KMS-11 (cell line): ENCODE measurements around the gene ORAI1.

Experiments used
- H2AFZ ChIP-seq: fragments of 200-600 bp; sonication (generic); 2 replicates; pipeline ENCODE4 v1.6.1; 2016; ENCODE audit warnings: antibody characterized with exemption, mixed run types, low read depth
- H3K27ac ChIP-seq: fragments of 200-600 bp; sonication (generic); 2 replicates; pipeline ENCODE4 v1.6.1; 2016; ENCODE audit warnings: mild to moderate bottlenecking, mixed run types
- H3K27me3 ChIP-seq: fragments of 200-600 bp; sonication (generic); 2 replicates; pipeline ENCODE4 v1.6.1; 2017; ENCODE audit warnings: mild to moderate bottlenecking, low read depth, mixed run types, moderate library complexity; ENCODE audit not compliant: insufficient read depth
- H3K36me3 ChIP-seq: fragments of 200-600 bp; sonication (generic); 2 replicates; pipeline ENCODE4 v1.6.1; 2017; ENCODE audit warnings: mild to moderate bottlenecking, mixed run types; ENCODE audit not compliant: insufficient read depth
- H3K4me1 ChIP-seq: fragments of 200-600 bp; sonication (generic); 2 replicates; pipeline ENCODE4 v1.6.1; 2016; ENCODE audit warnings: mild to moderate bottlenecking, low read depth, mixed run types; ENCODE audit not compliant: poor library complexity, severe bottlenecking
- H3K4me2 ChIP-seq: fragments of 200-600 bp; sonication (generic); 2 replicates; pipeline ENCODE4 v1.7.0; 2016; ENCODE audit warnings: mild to moderate bottlenecking, mixed run types
- H3K4me3 ChIP-seq: fragments of 200-600 bp; sonication (generic); IDR thresholded peaks from 2 replicates; pipeline ENCODE4 v1.6.1; 2017; ENCODE audit warnings: low read depth, low read length, mixed read lengths; ENCODE audit not compliant: insufficient read depth
- H3K79me2 ChIP-seq: fragments of 200-600 bp; sonication (generic); 2 replicates; pipeline ENCODE4 v1.6.1; 2016; ENCODE audit warnings: low read depth, mixed run types; ENCODE audit not compliant: insufficient read depth
- H3K9ac ChIP-seq: fragments of 200-600 bp; sonication (generic); 2 replicates; pipeline ENCODE4 v1.6.1; 2016; ENCODE audit warnings: mild to moderate bottlenecking, mixed run types
- H4K20me1 ChIP-seq: fragments of 200-600 bp; sonication (generic); 2 replicates; pipeline ENCODE4 v1.6.1; 2016; ENCODE audit warnings: mild to moderate bottlenecking, mixed run types; ENCODE audit not compliant: insufficient read depth
- TF ChIP-seq, protein P1 (sequence below): fragments of 200-600 bp; sonication (generic); conservative IDR thresholded peaks from 2 replicates; pipeline ENCODE4 v1.6.1; 2017; ENCODE audit warnings: low read depth, mild to moderate bottlenecking, antibody characterized with exemption, low read length, moderate library complexity, mixed read lengths

The ORAI1 gene

DNA sequence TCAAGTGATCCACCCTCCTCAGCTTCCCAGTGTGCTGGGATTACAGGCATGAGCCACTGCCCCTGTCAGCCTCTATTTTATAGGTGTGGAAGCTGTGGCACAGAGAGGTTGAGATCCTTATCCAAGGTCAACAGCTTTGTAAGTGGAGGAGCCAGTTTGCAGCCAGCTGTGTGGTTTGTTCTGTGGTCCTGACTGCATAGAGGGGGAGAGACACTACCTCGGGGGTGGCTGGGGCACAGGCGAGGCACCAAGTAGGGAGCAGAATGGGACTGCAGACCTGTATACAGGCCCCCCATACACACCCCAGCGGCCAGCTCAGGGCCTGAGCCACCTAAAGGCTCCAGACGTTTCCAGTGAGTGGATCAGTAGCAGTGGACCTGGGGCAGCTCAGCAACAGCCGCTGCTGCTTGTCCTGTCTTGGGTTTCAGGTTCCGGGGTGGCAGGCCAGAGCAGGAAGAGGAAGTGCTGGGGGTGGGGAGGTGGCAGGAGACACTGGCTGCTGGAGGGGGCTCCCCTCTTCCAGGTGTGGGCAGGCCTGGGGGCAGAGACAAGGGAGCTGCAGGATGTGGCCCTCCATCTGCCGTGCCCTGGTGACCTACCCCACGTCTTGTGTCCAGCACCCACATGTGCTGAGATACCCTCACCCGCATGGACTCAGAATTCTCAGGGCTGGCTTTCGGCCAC is 11.0 kb downstream of the ORAI1 start:
- TF ChIP-seq, protein P1, sequence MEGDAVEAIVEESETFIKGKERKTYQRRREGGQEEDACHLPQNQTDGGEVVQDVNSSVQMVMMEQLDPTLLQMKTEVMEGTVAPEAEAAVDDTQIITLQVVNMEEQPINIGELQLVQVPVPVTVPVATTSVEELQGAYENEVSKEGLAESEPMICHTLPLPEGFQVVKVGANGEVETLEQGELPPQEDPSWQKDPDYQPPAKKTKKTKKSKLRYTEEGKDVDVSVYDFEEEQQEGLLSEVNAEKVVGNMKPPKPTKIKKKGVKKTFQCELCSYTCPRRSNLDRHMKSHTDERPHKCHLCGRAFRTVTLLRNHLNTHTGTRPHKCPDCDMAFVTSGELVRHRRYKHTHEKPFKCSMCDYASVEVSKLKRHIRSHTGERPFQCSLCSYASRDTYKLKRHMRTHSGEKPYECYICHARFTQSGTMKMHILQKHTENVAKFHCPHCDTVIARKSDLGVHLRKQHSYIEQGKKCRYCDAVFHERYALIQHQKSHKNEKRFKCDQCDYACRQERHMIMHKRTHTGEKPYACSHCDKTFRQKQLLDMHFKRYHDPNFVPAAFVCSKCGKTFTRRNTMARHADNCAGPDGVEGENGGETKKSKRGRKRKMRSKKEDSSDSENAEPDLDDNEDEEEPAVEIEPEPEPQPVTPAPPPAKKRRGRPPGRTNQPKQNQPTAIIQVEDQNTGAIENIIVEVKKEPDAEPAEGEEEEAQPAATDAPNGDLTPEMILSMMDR = no peak
- Histone ChIP-seq H3K27ac (no peak overlapping the region), H3K79me2 (no peaks in the 10 kb centered on the region), H3K27me3 (no peaks in the 10 kb centered on the region), H3K4me1 (no peaks in the 10 kb centered on the region), H3K9ac (no peak overlapping the region), H2AFZ (no peak overlapping the region), H3K4me3 (no peak overlapping the region), H3K4me2 (no peak overlapping the region), H3K36me3 (no peaks in the 10 kb centered on the region), H4K20me1 (no peaks in the 10 kb centered on the region)

DNA sequence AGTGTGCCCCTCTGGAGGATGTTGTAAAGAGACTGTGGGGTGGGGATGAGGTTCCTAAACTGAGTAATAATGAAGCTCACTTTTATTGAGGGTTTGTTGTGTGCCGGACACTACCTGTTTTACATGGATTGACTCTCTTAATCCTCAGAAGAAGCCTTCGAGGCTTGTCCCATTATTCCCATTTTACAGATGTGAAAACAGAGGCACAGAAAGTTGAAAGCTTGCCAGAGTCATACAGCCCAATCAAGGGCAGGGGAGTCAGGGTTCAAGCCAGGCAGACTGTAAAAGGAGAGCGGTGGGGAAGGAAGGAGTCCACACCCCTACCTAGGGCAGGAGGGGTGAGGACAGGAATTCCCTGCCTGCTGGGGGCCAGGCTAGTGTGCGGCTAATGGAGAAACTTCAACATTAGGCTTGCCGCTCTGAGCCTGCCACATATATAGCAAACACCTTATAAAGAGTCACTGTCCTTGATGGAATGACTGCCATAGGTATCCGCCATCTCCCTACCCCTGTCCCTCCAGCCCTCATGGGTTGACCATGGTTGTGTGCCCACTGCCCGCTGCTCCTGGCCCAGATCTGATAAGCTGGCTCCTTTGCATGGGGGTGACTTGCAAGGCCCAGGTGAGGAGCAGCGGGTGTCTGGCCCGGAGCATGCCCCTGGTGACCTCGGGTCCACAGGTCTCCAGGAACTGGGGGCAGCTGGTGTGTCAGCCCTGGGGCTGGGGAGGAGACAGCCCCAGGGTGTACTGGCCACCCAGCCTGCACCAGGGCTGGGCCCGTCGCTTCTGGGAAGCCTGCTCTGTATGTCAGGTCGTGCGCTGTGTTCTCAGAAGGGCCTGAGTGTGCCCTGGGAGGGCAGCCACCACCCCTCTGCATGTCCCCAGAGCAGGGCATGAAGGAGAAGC is 12.2 kb downstream of the ORAI1 start:
- H3K4me1 ChIP-seq = no peaks in the 10 kb centered on the region
- no peaks in the 10 kb centered on the region for H3K36me3 ChIP-seq
- H2AFZ ChIP-seq = no peak overlapping the region
- H3K9ac ChIP-seq = no peak overlapping the region
- no peaks in the 10 kb centered on the region for H3K27me3 ChIP-seq
- no peaks in the 10 kb centered on the region for H3K79me2 ChIP-seq
- TF ChIP-seq, protein P1 = no peak
- H3K27ac ChIP-seq = no peak overlapping the region
- H3K4me2 ChIP-seq = no peak overlapping the region
- no peak overlapping the region for H3K4me3 ChIP-seq
- H4K20me1 ChIP-seq = no peaks in the 10 kb centered on the region

DNA sequence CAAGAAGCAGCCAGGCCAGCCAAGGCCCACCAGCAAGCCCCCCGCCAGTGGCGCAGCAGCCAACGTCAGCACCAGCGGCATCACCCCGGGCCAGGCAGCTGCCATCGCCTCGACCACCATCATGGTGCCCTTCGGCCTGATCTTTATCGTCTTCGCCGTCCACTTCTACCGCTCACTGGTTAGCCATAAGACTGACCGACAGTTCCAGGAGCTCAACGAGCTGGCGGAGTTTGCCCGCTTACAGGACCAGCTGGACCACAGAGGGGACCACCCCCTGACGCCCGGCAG is 15.0 kb downstream of the ORAI1 start:
- TF ChIP-seq, protein P1 = no peak
- Histone ChIP-seq H3K27ac (no peak overlapping the region), H3K4me2 (no peak overlapping the region), H2AFZ (no peak overlapping the region), H3K4me3 (no peak overlapping the region), H3K4me1 (no peaks in the 10 kb centered on the region), H3K79me2 (no peaks in the 10 kb centered on the region), H3K9ac (no peak overlapping the region), H3K27me3 (no peaks in the 10 kb centered on the region), H4K20me1 (no peaks in the 10 kb centered on the region), H3K36me3 (no peaks in the 10 kb centered on the region)

DNA sequence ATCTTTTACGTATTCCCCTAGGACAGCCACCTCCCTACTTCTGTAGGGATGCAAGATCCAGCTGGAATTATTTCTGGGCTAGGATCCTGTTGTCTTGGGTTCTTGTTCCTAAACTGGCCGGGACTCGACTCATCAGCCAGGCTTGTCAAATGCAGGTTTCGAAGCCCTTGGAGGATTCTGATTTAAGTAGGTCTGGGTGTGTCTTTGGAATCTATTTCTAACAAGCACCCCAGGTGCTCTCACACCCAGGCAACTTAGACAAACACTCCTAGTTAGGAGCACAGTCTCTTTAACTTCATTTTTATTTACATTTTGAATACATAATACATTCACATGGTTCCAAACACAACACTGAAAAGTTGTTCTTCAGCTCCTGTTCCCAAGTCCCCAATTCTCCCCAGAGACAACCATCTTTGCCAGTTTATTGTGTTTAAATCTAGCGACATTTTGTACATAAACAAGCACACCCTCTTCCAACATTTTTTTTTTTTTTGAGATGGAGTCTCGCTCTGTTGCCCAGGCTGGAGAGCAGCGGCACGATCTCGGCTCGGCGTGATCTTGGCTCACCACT is 22.2 kb downstream of the ORAI1 start:
- Histone ChIP-seq H3K9ac (no peak overlapping the region), H3K4me2 (no peak overlapping the region), H3K4me1 (peaks cover 28% of the 10 kb centered on the region), H3K27me3 (no peaks in the 10 kb centered on the region), H4K20me1 (no peaks in the 10 kb centered on the region), H3K4me3 (no peak overlapping the region), H3K27ac (no peak overlapping the region), H3K36me3 (no peaks in the 10 kb centered on the region), H2AFZ (no peak overlapping the region), H3K79me2 (no peaks in the 10 kb centered on the region)
- TF ChIP-seq, protein P1 = no peak
